ENCODE data around the gene ACTL9.

DNA sequence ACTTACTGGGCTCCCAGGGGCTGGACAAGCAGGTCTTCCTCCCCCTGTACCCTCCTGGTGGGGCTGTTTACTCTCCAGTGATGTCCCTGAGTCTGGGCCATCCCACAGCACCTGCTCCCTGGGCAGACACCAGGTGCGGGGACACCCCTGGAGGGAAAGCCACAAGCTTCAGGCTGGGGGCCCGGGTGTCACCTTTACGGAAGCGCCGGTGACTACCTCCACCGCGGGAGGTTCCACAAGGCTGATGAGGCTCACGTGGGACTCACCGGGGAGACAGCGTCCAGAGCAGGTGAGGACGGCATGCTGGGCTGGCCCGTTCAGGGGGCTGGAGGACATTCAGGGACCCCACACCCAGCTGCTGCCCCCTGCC lies 43.3 kb downstream of the ACTL9 start:
- TF ChIP-seq, protein P1, sequence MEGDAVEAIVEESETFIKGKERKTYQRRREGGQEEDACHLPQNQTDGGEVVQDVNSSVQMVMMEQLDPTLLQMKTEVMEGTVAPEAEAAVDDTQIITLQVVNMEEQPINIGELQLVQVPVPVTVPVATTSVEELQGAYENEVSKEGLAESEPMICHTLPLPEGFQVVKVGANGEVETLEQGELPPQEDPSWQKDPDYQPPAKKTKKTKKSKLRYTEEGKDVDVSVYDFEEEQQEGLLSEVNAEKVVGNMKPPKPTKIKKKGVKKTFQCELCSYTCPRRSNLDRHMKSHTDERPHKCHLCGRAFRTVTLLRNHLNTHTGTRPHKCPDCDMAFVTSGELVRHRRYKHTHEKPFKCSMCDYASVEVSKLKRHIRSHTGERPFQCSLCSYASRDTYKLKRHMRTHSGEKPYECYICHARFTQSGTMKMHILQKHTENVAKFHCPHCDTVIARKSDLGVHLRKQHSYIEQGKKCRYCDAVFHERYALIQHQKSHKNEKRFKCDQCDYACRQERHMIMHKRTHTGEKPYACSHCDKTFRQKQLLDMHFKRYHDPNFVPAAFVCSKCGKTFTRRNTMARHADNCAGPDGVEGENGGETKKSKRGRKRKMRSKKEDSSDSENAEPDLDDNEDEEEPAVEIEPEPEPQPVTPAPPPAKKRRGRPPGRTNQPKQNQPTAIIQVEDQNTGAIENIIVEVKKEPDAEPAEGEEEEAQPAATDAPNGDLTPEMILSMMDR (IDR thresholded peaks at IDR 0.05): no peak
- TF ChIP-seq POLR2A (IDR thresholded peaks at IDR 0.05): no peak
